ENCODE data around the gene ASTN1.

The ASTN1 gene

GRCh38 chr1:176942346-176942745, 222.2 kb downstream of the ASTN1 start (continued):
- TF ChIP-seq INSM2 (tag by site-specific recombination; IDR thresholded peaks at IDR 0.05) (no peak), ZNF513 (tag by site-specific recombination; IDR thresholded peaks at IDR 0.05) (no peak), ZNF132 (tag by site-specific recombination; IDR thresholded peaks at IDR 0.05; ENCODE audit: borderline replicate concordance) (no peak), ZNF571 (tag by site-specific recombination; IDR thresholded peaks at IDR 0.05) (no peak), MYNN (tag by site-specific recombination; IDR thresholded peaks at IDR 0.05; ENCODE audit: borderline replicate concordance) (no peak), OVOL3 (tag by site-specific recombination; IDR thresholded peaks at IDR 0.05) (no peak), ZNF121 (tag by site-specific recombination; IDR thresholded peaks at IDR 0.05) (no peak), ZNF473 (tag by site-specific recombination; IDR thresholded peaks at IDR 0.05) (no peak), ZNF202 (tag by site-specific recombination; IDR thresholded peaks at IDR 0.05; ENCODE audit: borderline replicate concordance) (no peak)

GRCh38 chr1:176939993-176940392, 224.5 kb downstream of the ASTN1 start:
- Histone ChIP-seq H3K9me3 (ENCODE audit: control insufficient read depth, insufficient read depth, low read depth, low read length) (no peaks in the 10 kb centered on the region), H3K4me3 (ENCODE audit: low read depth, low read length) (no peak overlapping the region), H3K36me3 (ENCODE audit: control insufficient read depth in 2 of 2, insufficient read depth in 1 of 2, low read length in 2 of 2) (no peaks in the 10 kb centered on the region), H3K27ac (ENCODE audit: extremely low read depth, low read depth, low read length) (no peak overlapping the region), H3K4me1 (ENCODE audit: control insufficient read depth, insufficient read depth, low read length) (no peaks in the 10 kb centered on the region)
- CTCF ChIA-PET, result interaction anchor here (2.4 kb wide), 1 partner anchor 10 kb away, joined by 17 read pairs; no protein-coding TSS in a partner anchor
- TF ChIP-seq ZNF121 (tag by site-specific recombination; IDR thresholded peaks at IDR 0.05) (no peak), SETDB1 (IDR thresholded peaks at IDR 0.05; ENCODE audit: insufficient read length, low read length) (peak; percentile 15)
- POLR2A ChIA-PET, result no interaction called here

- ChIA-PET POLR2A (no interaction called here), CTCF (interaction anchor here (0.7 kb wide), 1 partner anchor 87 kb away, joined by 3 read pairs; no protein-coding TSS in a partner anchor)
- H3K36me3 ChIP-seq (ENCODE audit: control insufficient read depth in 2 of 2, insufficient read depth in 1 of 2, low read length in 2 of 2), result no peaks in the 10 kb centered on the region
- H3K27ac ChIP-seq (ENCODE audit: extremely low read depth, low read depth, low read length), result no peak overlapping the region
- no peaks in the 10 kb centered on the region for H3K4me1 ChIP-seq (ENCODE audit: control insufficient read depth, insufficient read depth, low read length)
- TF ChIP-seq ZSCAN30 (tag by site-specific recombination; IDR thresholded peaks at IDR 0.05) (no peak), ZNF391 (tag by site-specific recombination; IDR thresholded peaks at IDR 0.05; ENCODE audit: borderline replicate concordance, low read depth) (no peak), ZNF423 (tag by site-specific recombination; IDR thresholded peaks at IDR 0.05) (no peak), ZNF830 (tag by site-specific recombination; IDR thresholded peaks at IDR 0.05; ENCODE audit: low read depth) (no peak), PRDM10 (tag by site-specific recombination; IDR thresholded peaks at IDR 0.05) (no peak), HOXD13 (CRISPR knock-in tag; IDR thresholded peaks at IDR 0.05; ENCODE audit: borderline replicate concordance) (no peak)
- no peaks in the 10 kb centered on the region for H3K9me3 ChIP-seq (ENCODE audit: control insufficient read depth, insufficient read depth, low read depth, low read length)
- no peak overlapping the region for H3K4me3 ChIP-seq (ENCODE audit: low read depth, low read length)
Measured at GRCh38 chr1:176938375-176938774, 226.1 kb downstream of the ASTN1 start.
